ENCODE data around the gene CGNL1.

GRCh38 chr15:57559875-57560274, 183.6 kb downstream of the CGNL1 start:
- TF ChIP-seq CTCF (IDR thresholded peaks at IDR 0.05) (peak; percentile 61 to 93 (median 71)), POLR2A (IDR thresholded peaks at IDR 0.05) (no peak)
